NCI-H187 treated with DMSO at 0.1 percent for 48 hours (cell line): ENCODE results near the gene CRB1.

Source experiments
- DNase-seq: peaks from one replicate; lab custom pipeline; 2025; lab: John Stamatoyannopoulos, UW

The CRB1 gene

DNA sequence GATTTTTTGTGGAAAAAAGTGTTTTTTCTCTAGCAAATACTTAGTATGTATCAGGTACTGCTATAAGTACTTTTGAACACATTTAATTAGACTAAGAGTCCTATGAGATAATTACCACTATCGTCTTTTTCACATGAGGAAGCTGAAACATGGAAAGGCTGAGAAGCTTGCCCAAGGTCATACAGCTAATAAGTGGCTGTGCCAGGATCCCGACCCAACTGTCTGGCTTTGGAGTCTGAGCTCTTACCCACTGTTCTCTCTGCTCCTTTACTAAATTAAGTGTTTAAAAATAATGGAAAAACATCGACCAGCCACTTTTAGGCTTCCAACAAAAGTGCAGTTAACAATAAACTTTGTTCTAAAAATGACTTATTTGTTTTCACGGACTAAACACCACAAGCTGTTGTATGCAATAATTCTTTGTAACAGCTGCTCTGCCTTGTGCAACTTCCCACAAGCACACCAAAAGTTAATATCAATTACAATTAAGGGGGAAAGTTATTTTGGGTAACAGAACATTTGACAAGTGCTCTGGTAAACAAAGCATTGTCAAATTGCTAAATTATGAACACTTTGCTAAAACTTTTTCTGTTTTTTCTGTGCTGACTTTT is 75.7 kb downstream of the CRB1 start:
- DNase-seq: no peak

DNA sequence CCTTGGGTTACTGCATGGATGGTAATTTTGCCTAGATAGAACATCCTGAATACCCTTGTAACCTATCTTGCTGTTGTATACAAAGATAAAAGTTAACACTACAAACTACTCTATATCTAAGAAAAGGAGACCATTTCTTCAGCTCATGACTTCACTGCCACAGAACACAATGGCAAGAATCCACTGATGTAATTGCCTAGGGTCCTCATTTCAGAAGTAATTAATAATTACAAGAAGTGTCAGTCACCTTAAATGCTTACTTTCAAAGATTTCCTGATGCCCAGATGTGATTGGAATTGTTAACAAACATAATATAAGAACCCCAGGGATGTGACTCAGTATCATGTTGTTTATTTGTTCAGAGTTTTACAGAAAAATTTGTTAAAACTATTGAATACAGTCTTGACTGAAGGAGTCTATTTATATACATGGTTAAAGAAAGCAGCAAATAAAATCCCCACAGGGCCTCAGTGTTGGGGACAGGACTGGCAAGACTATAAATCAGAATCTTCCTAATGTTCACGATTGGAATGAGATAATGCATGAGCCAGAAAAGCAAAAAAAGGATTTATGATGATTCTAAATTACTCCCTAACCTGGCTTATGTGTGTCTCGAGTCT is 83.9 kb downstream of the CRB1 start:
- DNase-seq: no peak

GRCh38 chr1:197355248-197355995 is 87.4 kb downstream of the CRB1 start:
- no peak for DNase-seq

DNA sequence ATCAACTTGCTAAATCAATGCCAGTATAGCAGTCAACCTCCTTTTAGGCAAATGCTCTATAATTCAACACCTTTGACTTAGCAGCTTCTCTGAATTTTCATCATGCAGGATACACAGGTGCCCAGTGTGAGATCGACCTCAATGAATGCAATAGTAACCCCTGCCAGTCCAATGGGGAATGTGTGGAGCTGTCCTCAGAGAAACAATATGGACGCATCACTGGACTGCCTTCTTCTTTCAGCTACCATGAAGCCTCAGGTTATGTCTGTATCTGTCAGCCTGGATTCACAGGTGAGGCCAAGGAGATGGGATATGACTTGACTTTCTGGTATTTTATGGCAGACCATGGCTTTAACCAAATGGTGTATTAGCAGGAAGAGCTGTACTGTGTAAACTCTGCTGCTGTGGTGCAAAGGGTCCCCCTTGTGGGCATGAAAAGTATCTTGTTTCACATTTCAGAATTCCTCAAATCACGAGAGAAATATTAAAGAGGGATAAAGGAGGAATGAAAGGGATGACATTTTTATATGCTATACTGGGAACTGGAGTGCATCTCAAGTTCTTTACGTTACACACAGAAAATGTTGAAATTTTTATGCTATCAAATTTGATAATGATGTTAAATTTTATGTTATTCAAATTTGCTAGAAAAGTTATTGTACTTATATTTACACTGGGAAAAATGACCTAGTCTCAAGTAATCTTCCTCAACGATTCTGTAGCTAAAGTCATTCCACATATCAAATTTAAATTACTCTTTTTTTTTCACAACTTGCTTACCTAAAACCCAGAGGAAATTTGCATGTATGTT is 88.9 kb downstream of the CRB1 start:
- DNase-seq: no peak

DNA sequence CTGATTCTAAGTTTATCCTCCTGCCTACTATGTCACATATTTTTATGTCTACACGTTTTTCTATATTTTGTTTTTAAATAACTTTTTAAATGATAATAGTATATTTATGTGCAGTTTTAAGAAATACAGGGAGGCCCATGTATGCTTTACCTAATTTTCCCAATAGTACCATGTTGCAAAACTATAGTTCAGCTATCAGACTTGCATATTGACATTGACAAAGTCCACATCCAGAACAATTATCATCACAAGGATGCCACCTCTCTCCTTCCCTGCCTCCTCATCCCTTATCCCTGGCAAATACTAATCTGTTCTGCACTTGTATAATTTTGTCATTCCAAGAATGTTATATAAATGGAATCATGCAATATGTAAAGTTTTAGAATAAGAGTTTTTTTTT is 90.9 kb downstream of the CRB1 start:
- DNase-seq: no peak

GRCh38 chr1:197360068-197360467 is 92.0 kb downstream of the CRB1 start:
- no peak for DNase-seq

DNA sequence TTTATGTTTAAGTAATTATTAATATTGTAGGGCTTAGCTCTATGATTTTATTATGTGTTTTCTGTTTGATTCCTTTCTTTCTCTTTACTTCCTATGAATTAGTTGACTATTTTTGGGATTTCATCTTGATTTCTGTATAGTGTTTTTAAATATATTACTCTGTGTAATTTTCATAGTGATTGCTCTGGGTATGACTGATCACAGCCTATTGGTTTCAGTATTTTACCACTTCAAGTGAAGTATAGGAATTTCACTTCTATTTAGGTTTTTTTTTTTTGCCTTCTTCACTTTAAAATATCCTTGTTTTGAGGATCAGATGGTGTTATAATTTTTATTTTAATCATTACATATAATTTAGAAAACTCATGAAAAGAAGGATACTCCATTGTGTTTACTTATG is 94.8 kb downstream of the CRB1 start:
- DNase-seq: no peak

- DNase-seq: no peak
These were observed 95.8 kb downstream of the CRB1 start for GRCh38 chr1:197363855-197364254.

DNA sequence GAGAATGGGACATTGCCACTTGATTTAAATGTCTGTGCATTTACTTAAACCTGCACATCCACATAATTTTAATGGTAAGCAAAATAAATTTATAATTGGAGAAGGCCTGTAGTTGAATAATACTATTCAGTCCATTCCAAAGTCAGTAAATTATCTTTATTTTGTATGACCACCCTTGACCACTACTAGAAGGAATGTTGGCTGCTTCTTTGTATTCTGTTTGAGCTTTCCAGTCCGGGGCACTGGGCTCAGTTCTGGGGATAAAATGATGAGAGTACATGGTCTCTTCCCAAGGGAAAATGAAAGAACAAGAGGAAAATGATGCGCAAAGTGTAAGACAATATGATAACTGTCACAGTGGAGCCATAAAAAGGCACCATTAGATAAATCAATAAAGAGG is 98.9 kb downstream of the CRB1 start:
- no peak for DNase-seq

DNA sequence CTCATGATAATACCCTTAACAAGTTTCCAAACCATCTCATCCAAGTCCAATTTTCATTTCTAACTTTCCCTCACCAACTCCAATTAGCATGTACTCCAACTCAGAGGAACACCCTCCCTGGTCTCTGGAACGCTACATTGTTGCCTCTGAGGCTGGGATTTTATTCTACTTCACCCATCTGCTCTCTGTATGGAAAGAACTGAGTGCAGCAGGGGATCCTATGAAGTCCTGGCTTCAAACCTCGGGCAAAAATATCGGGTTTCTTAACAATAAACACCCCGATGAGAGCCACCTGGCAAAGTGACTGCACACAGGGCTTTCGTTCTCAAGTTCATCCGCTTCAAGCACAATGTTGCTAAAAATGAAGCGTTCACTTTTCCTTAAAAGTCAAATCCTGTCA is 99.6 kb downstream of the CRB1 start:
- DNase-seq: no peak

- no peak for DNase-seq
These were observed 106.4 kb downstream of the CRB1 start for GRCh38 chr1:197374428-197374827.

DNA sequence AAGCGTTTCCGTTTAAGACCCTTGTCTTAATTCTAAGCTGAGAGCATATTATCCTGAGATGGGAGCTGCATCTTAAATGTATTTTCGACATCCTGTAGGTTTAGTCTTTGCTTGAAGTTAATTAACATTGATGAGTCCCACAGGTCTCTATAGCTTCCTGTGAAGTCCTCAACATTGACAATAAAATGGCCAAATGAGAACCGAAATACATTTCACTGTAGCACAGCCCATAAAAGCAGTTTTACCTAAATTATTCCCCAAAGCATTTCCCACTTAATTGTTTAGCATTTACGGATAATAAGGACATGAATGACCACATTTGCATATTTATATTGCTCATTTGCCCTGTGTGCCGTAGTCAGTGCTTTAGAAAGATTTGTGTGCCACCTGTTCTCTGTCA is 116.4 kb downstream of the CRB1 start:
- no peak for DNase-seq

GRCh38 chr1:197388801-197389200 is 120.7 kb downstream of the CRB1 start:
- no peak for DNase-seq

GRCh38 chr1:197390856-197391255 is 122.8 kb downstream of the CRB1 start:
- no peak for DNase-seq

- no peak for DNase-seq
These were observed 123.5 kb downstream of the CRB1 start for GRCh38 chr1:197391303-197392226.

DNA sequence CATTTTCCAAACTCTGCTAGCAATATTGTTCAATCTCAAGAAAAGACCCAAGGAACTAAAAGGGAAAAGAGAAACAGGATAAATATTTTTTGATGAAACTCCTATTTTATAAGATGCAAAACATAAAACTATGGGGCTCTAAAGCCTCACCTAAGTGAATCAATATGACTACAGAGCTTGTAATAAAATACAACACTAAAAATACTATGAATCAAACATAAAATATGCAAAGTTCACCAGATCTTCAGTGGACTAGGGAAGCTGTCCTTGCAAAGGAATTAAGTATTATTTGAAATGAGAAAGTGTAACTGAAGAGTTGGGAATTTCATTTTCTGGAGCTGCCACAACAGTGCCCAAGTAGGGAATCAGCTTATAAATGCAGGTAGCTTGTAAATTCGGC is 124.5 kb downstream of the CRB1 start:
- DNase-seq: no peak

- no peak for DNase-seq
These were observed 125.1 kb downstream of the CRB1 start for GRCh38 chr1:197393105-197393504.

GRCh38 chr1:197393772-197394171 is 125.7 kb downstream of the CRB1 start:
- DNase-seq: no peak

DNA sequence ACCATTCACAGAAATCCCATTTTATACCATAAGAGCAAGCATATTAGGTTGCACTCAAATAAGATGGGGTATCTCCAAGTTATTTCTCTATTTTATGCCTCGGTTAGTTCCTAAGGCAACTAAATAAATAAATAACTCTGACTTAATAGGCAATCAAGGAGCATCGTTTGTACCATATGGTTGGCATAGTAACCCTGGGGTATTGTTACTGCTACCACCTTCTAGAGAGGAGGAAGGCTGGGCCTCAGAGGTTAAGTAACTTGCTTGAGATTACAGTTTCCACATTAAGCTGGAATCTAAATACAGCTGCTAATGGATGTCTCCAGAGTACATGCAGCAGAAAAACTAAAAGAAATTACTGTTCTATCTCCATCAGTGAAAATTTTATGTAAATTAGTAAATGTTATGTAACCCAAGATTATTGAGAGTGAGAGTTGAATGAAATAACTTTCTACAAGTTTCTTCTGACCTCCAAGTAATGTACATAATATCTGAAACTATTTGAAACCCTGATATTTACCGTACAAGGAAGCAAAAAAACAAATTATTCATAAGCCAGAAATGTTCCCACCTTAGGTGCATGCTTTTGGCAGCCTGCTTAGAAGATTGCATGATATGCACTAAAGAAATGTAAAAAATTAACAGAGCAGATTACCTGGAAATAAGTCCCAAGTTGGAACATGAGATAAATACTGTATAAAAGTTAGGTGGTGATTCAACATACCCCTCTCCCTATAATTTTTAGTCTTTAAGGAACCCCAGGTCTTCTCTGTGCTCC is 127.0 kb downstream of the CRB1 start:
- no peak for DNase-seq

DNA sequence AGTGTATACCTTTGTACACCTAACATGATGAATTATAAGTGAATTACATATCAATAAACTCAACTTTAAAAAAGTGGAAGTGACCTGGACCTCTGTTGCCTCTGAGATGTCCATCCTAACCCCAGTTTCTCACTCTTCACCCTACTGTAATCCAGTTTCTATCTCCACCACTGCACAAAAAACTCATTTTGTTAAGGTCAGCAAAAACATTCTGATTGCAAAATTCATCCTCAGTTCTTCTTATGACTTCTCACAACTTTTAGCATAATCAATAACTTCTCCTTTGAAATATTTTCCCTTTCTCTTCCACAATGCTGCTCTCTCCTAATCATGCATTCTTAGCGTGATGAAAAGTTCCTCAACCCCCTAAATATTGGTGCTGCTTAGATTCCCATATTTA is 129.8 kb downstream of the CRB1 start:
- no peak for DNase-seq
